ENCODE data around the gene CLEC3B.
"Not testable (repeated sequence)": the region's sequence is repeated elsewhere in the genome, so short reads cannot be mapped to it uniquely, and the experiment has no call there.

CLEC3B gene

GRCh38 chr3:45026038-45026437 lies at the start of gene CLEC3B:
Gene CLEC3B (plus strand): TSS chr3:45026303. CDS start chr3:45026363, 60 bp downstream.
- DNase-seq = no peak

- DNase-seq = no peak
Measured at GRCh38 chr3:44981220-44981619, 44.9 kb upstream of the CLEC3B start.

GRCh38 chr3:44981751-44982150 lies 44.4 kb upstream of the CLEC3B start:
- no peak for DNase-seq

- no peak for DNase-seq
Measured at GRCh38 chr3:44982817-44983216, 43.3 kb upstream of the CLEC3B start.

DNA sequence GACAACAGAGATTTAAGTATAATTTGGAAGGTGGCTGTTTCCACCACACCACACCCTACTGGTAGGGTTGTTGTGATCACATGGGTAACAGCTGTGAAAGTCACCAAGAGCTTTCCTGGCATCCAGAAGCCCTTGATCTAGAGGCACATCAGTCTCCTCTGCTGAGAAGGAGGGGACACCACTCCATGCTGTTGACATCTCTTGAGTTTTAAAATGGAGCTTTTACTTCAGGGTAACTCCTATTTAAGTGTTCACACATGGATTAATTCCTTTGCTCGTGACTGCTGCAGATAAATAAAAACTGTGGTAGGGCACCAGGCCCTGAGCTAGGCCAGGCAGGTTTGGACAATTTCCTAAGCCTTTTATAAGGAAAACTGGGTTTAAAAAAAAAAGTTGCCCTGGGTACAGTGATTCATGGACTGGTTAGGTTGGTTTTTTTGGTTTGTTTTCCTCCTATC lies 42.6 kb upstream of the CLEC3B start:
- no peak for DNase-seq

DNA sequence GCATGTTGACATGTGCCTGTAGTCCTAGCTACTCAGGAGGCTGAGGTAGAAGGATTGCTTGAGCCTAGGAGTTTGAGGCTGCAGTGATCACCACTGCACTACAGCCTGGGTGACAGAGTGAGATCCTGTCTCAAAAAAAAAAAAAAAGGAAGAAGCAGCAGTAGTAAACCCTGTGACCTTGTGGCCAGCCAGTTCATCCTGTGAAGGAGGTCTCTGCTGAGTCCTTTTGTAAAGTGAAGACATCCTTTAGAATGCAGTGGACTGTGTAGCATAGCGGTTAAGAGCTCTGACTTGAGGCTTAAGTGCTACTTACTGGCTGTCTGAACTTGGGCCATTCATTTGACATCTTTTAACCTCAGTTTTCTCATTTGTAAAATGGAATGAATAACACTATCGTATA lies 41.8 kb upstream of the CLEC3B start:
- DNase-seq = no peak

DNA sequence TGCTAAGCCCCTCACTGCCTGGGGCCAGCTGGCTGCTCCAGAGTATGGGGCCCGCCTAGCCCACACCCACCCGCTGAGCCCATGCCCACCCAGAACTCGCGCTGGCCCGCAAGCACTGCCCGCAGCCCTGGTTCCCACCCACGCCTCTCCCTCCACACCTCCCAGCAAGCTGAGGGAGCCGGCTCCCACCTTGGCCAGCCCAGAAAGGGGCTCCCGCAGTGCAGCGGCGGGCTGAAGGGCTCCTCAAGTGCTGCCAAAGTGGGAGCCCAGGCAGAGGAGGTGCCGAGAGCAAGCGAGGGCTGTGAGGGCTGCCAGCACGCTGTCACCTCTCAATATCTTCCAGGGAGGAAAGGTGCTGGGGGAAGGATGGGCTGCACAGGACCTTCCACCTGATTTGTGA lies 39.8 kb upstream of the CLEC3B start:
- DNase-seq = not testable (repeated sequence)

GRCh38 chr3:44987332-44987731 lies 38.8 kb upstream of the CLEC3B start:
- no peak for DNase-seq

- peak; percentile 27 for DNase-seq
Measured at GRCh38 chr3:44988073-44988472, 38.0 kb upstream of the CLEC3B start.

GRCh38 chr3:44989141-44989540 lies 37.0 kb upstream of the CLEC3B start:
- DNase-seq = no peak

DNA sequence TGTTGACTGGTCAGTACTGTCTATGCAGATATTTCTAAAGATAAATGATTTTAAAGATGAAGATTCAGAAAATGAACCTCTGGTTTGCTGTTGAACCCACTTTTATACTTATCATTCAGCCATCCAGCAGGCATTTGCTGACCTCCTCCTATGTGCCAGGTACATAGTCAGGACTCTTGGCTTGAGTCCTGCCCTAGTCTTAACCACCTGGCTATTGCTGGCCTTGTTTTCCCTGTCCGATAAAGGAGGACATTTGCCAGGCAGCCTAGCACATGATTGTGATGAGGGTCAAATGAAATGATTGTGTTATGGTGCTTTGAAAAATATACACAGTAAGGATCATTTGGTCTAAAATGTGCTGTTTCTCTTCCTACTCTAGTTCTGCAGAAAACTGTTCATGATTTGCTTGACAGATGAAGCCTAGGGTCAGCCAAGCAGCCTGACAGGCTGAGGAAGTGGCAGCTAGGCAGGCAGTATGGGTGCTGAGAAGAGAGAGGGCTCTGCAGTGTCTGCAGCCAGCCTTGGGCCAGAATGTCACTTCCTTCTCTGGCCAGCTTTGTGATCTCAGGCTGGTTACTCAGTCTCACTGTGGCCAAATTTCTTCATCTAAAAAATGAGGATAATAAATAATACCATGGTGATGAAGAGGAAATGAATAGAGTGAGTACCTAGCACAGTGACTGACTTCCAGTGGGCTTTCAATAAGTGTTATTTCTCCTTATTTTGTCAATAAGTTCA lies 36.3 kb upstream of the CLEC3B start:
- DNase-seq = no peak

DNA sequence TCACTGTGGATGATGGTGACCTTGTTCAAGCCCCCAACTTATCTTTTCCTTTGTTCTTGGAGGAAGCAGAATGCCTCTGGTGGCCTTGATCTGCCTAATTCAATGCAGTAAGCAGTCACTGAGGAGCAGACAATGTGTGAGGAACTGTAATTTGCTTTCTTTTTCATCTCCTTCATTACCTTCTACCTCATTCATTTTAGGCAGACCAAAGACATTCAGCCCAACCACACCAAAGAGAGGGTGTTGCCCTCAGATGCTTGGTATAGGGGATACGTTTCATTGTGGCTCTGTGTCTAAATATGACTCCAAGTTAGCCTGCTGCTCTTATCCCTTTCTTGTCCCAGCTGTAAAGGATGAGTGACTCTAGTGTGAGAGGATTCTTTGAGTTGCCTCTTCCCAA lies 34.8 kb upstream of the CLEC3B start:
- DNase-seq = no peak

DNA sequence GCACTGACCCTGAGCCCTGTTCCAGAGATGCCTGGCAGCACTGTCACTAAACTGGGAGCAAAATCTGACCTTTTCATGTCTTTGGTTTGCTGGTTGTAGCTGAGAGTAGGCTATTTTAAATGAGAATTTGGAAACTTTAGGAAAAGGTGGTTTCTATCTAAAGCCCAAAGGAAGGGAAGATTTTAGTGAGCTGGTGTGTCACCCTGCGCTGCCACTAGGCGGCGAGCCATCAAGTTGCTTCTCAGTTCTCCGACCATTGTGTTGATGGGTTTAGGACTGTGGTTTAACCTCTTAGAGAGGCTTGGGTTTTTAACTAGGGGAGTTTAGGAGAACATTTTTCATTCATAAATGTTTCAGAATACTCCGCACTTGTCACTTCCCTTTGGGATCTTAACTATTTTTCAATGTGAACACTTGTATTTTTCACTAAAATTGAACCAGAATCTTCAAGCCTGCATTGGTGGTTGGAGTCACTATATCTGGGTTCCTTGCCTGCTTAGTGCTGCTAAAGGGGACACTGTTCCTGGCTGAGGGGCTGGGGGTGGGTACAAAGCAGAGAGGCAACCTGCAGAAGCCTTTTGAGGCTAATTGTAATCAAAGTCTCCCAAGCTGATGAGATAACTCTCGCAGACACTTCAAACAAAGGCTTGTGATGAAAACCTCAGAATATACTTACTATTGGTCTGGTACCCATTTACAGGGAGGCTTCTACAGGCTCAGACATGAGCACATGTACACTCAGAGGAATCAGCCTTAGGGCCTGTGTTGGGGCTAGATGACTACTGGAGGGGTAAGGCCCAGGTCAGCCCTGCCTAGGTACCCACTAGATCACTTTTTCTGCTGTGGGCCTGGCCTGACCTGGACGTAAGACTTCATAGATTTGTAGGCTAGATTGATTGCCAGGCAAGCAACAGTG lies 33.3 kb upstream of the CLEC3B start:
- DNase-seq = peak; percentile 36

GRCh38 chr3:44993471-44994205 lies 32.5 kb upstream of the CLEC3B start:
- no peak for DNase-seq

GRCh38 chr3:44995142-44995770 lies 30.8 kb upstream of the CLEC3B start:
- DNase-seq = no peak

DNA sequence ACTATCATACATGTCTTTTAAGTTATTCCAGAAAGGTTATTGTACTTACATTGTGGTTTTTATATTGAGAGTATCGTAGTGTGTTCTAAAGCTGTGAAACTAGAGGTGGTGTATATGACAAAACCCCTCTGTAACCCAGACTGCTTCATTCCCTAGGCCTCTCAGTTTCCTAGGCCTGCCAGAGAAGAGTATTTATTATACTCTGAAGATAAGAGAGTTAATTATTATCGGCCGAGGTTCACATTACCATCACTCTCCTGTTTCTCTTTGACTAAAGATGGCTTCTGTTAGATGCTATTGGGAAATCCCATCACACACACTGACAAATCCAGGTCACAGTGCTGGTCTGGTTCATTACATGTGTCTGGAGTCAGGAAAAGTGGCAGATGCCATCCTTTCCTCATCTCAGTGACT lies 29.5 kb upstream of the CLEC3B start:
- no peak for DNase-seq

GRCh38 chr3:44999782-45000181 lies 26.3 kb upstream of the CLEC3B start:
- no peak for DNase-seq

DNA sequence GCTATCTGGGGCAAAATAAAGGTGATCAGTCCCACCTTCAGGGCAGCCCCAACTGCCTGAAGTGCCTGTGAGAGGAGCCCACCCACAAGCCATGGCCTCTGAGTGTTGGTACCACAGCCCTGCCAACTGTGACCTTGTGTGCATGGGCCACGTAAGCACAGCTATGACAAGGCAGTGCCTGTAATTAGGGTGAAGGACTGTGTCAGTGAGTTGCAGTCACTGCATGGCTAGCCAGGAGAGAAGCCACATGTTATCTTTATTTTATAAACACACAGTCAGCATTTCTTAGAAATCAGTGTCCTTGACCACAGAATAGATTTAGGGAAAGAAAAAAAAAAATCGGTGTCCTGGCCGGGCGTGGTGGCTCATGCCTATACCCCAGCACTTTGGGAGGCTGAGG lies 25.3 kb upstream of the CLEC3B start:
- no peak for DNase-seq

- DNase-seq = no peak
Measured at GRCh38 chr3:45001738-45002137, 24.4 kb upstream of the CLEC3B start.

GRCh38 chr3:45002139-45002660 lies 23.9 kb upstream of the CLEC3B start:
- DNase-seq = no peak

- no peak for DNase-seq
Measured at GRCh38 chr3:45002720-45003119, 23.4 kb upstream of the CLEC3B start.

GRCh38 chr3:45003406-45003805 lies 22.7 kb upstream of the CLEC3B start:
- no peak for DNase-seq

DNA sequence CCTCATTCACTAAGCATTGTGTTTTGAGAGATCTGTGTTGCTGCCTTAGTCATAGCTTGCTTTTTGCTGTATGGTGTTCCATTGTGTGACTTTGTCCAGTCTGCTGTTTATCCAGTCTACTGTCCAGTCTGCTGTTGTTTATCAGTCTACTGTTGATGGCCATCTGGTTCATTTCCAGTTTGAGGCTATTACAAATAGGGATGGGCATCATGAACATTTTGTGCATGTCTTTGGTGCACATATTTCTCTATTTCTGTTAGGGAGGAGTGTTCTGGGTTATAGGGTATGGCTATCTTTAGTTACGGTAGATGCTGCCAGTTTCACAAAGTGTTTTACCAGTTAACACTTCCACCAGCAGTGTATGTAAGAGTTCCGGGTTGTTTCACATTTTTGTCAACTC lies 22.2 kb upstream of the CLEC3B start:
- no peak for DNase-seq

Data from RPMI8226 (cell line).